ENCODE results near the gene GBP4.

- TF ChIP-seq CTCF (IDR thresholded peaks at IDR 0.05) (no peak), POLR2A (IDR thresholded peaks at IDR 0.05) (no peak)
Measured at GRCh38 chr1:89169166-89169565, 29.6 kb downstream of the GBP4 start.
